ENCODE data around the gene TRAK1. TPM values are rescaled to one million over a fixed set of nuclear protein-coding genes. Genes with fewer than 3 reads are reported as not detected.

TRAK1 gene
- total and polyA plus RNA-seq, 10 of the 15 experiments (the other 5 are each of a cell fraction or from before 2014, with no cell fraction given) = 6.6 to 46.2 (median 23.7) TPM

DNA sequence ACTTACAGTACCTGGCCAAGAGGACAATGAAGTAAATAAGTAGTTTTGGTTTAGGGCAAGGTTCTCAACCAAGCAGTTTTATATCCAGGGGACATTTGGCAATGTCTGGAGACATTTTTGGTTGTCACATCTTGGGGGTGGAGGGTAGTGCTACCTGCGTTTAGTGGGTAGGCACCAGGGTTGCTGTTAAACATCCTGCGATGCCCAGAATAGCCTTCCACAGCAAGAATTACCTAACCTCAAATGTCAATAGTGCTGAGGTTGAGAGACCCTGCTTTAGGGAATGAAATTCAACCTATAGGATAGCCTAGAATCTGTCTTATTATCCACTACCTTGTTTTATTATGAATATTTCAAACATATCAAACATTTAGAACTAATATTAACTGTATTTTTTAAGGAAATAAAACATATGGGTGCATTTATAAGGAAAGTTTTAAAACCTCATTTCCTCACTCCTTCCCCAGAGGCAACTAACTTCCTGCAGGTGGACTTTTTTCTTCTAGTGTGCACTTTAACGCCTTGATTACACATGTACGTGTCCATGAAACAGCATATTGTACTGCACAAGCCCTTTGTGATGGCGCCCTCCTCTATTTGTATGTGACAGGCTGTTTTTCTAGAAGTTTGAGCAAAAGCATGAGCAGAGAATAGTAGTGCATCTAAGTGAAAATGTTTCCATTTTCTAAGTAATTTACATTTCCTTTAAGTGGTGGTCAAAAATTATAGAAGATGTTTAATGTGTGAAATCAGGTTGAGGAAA lies 57.1 kb downstream of the TRAK1 start:
- no peak overlapping the region for H3K27ac ChIP-seq (ENCODE audit: control insufficient read depth, insufficient read depth)
- ChIA-PET POLR2A (no interaction called here), RAD21 (ENCODE audit: unreplicated experiment) (no interaction called here), SMC1A (ENCODE audit: uncharacterized antibody, unreplicated experiment) (no interaction called here), CTCF (interaction anchor here (0.6 kb wide), 1 partner anchor 81 kb away, joined by 5 read pairs; no protein-coding TSS in a partner anchor)
- no TSS peak for BruUV-seq (replicated peaks)
- ATAC-seq (no peak), FAIRE-seq (no peak), DNase-seq (ENCODE audit: low read depth, low spot score) (no peak)
- H3K79me2 ChIP-seq (ENCODE audit: control insufficient read depth, insufficient read depth, low read length) = peaks cover 14% of the 10 kb centered on the region
- H3K9me3 ChIP-seq (replicated peaks; ENCODE audit: control insufficient read depth, insufficient read depth, low read length) = no peaks in the 10 kb centered on the region
- TF ChIP-seq, protein P1, sequence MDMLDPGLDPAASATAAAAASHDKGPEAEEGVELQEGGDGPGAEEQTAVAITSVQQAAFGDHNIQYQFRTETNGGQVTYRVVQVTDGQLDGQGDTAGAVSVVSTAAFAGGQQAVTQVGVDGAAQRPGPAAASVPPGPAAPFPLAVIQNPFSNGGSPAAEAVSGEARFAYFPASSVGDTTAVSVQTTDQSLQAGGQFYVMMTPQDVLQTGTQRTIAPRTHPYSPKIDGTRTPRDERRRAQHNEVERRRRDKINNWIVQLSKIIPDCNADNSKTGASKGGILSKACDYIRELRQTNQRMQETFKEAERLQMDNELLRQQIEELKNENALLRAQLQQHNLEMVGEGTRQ (IDR thresholded peaks at IDR 0.05; ENCODE audit: borderline replicate concordance, low read depth, low read length) = no peak
- H3K27me3 ChIP-seq (replicated peaks in 1 of 2; ENCODE audit: control insufficient read depth in 2 of 2, insufficient read depth in 2 of 2, low read length in 1 of 2) = no peaks in the 10 kb centered on the region
- H3K4me2 ChIP-seq (ENCODE audit: control insufficient read depth, insufficient read depth) = no peak overlapping the region
- 54% methylated on average over 5 of the region's 5 CpGs for WGBS (ENCODE audit: insufficient coverage, insufficient replicate concordance, low lambda C conversion rate, missing lambda C conversion rate)
- intact Hi-C loops (cut with micrococcal nuclease; ENCODE audit: unreplicated experiment) (no loop called here), in situ Hi-C loops (cut with MboI) (no loop called here)
- no peak overlapping the region for H3K4me3 ChIP-seq
- H3K9ac ChIP-seq (ENCODE audit: control insufficient read depth, insufficient read depth, low read length) = no peak overlapping the region
- peaks cover 0 to 3% of the 10 kb centered on the region in 2 experiments; a peak in 1 of 4 replicates for H3K36me3 ChIP-seq (ENCODE audit: control insufficient read depth in 2 of 2, insufficient read depth in 2 of 2, low read length in 1 of 2)
- H2AFZ ChIP-seq (ENCODE audit: control insufficient read depth, low read depth, low read length) = no peak overlapping the region
- no peaks in the 10 kb centered on the region for H4K20me1 ChIP-seq (ENCODE audit: control insufficient read depth, insufficient read depth)
- peaks cover 4% of the 10 kb centered on the region; the same call in 1 of the 2 replicates for H3K4me1 ChIP-seq (ENCODE audit: control insufficient read depth, insufficient read depth, low read length)

DNA sequence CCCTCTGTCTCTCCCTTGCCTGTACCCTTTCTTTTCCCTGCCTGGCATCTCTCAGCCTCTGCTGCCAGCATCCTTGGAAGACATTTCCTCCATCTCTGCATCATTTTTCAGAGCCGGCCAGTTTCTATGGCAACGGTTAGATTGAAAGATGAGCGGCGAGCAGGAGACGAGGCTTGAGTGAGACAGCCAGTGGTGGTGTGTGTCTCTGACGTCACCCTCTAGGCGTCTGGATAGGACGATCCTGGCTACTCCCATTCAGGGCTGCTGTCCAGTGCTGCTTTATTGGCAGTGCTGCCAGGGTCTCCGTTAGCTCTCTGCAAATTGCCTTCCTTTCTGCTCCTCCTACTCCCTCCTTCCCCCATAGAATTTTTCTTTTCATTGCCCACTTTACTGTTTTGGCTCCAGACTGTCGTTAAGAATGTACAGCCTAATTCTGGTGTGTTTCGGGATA lies 57.9 kb downstream of the TRAK1 start:
- ATAC-seq (no peak), DNase-seq (ENCODE audit: low read depth, low spot score) (no peak), FAIRE-seq (no peak)
- Histone ChIP-seq H3K4me2 (ENCODE audit: control insufficient read depth, insufficient read depth) (no peak overlapping the region), H3K27ac (ENCODE audit: control insufficient read depth, insufficient read depth) (no peak overlapping the region), H3K4me1 (ENCODE audit: control insufficient read depth, insufficient read depth, low read length) (peaks cover 4% of the 10 kb centered on the region; the same call in 1 of the 2 replicates), H3K9ac (ENCODE audit: control insufficient read depth, insufficient read depth, low read length) (no peak overlapping the region), H3K4me3 (no peak overlapping the region), H2AFZ (ENCODE audit: control insufficient read depth, low read depth, low read length) (no peak overlapping the region), H4K20me1 (ENCODE audit: control insufficient read depth, insufficient read depth) (no peaks in the 10 kb centered on the region), H3K9me3 (replicated peaks; ENCODE audit: control insufficient read depth, insufficient read depth, low read length) (no peaks in the 10 kb centered on the region), H3K27me3 (replicated peaks in 1 of 2; ENCODE audit: control insufficient read depth in 2 of 2, insufficient read depth in 2 of 2, low read length in 1 of 2) (no peaks in the 10 kb centered on the region), H3K36me3 (ENCODE audit: control insufficient read depth in 2 of 2, insufficient read depth in 2 of 2, low read length in 1 of 2) (peaks cover 0 to 3% of the 10 kb centered on the region in 2 experiments; a peak in 1 of 4 replicates), H3K79me2 (ENCODE audit: control insufficient read depth, insufficient read depth, low read length) (peaks cover 11% of the 10 kb centered on the region)
- intact Hi-C loops (cut with micrococcal nuclease; ENCODE audit: unreplicated experiment) (no loop called here), in situ Hi-C loops (cut with MboI) (no loop called here)
- ChIA-PET CTCF (interaction anchor here (0.6 kb wide), 1 partner anchor 82 kb away, joined by 5 read pairs; no protein-coding TSS in a partner anchor), POLR2A (no interaction called here), SMC1A (ENCODE audit: uncharacterized antibody, unreplicated experiment) (no interaction called here), RAD21 (ENCODE audit: unreplicated experiment) (no interaction called here)
- BruUV-seq (replicated peaks) = no TSS peak
- WGBS (ENCODE audit: insufficient coverage, insufficient replicate concordance, low lambda C conversion rate, missing lambda C conversion rate) = 98% methylated on average over 11 of the region's 11 CpGs
- TF ChIP-seq, protein P2, sequence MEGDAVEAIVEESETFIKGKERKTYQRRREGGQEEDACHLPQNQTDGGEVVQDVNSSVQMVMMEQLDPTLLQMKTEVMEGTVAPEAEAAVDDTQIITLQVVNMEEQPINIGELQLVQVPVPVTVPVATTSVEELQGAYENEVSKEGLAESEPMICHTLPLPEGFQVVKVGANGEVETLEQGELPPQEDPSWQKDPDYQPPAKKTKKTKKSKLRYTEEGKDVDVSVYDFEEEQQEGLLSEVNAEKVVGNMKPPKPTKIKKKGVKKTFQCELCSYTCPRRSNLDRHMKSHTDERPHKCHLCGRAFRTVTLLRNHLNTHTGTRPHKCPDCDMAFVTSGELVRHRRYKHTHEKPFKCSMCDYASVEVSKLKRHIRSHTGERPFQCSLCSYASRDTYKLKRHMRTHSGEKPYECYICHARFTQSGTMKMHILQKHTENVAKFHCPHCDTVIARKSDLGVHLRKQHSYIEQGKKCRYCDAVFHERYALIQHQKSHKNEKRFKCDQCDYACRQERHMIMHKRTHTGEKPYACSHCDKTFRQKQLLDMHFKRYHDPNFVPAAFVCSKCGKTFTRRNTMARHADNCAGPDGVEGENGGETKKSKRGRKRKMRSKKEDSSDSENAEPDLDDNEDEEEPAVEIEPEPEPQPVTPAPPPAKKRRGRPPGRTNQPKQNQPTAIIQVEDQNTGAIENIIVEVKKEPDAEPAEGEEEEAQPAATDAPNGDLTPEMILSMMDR (IDR thresholded peaks at IDR 0.05 in 2 of 3, conservative IDR thresholded peaks at IDR 0.05 in 1 of 3; ENCODE audit: control insufficient read depth in 2 of 3, extremely low read depth in 1 of 3, insufficient read depth in 1 of 3, low read depth in 3 of 3, low read length in 3 of 3) = no peak
- TF ChIP-seq HDGF (IDR thresholded peaks at IDR 0.05) (no peak), ZBED1 (IDR thresholded peaks at IDR 0.05; ENCODE audit: borderline replicate concordance) (no peak), BCL11A (IDR thresholded peaks at IDR 0.05; ENCODE audit: low read depth, low read length) (no peak), YY1 (IDR thresholded peaks at IDR 0.05; ENCODE audit: low read depth, low read length) (no peak), RELA (IDR thresholded peaks at IDR 0.05; ENCODE audit: borderline replicate concordance, partially characterized antibody) (no peak), CEBPB (IDR thresholded peaks at IDR 0.05; ENCODE audit: borderline replicate concordance in 1 of 2, low read depth in 2 of 2, low read length in 2 of 2) (no peak), BMI1 (IDR thresholded peaks at IDR 0.05; ENCODE audit: borderline replicate concordance) (no peak)
- TF ChIP-seq, protein P3, sequence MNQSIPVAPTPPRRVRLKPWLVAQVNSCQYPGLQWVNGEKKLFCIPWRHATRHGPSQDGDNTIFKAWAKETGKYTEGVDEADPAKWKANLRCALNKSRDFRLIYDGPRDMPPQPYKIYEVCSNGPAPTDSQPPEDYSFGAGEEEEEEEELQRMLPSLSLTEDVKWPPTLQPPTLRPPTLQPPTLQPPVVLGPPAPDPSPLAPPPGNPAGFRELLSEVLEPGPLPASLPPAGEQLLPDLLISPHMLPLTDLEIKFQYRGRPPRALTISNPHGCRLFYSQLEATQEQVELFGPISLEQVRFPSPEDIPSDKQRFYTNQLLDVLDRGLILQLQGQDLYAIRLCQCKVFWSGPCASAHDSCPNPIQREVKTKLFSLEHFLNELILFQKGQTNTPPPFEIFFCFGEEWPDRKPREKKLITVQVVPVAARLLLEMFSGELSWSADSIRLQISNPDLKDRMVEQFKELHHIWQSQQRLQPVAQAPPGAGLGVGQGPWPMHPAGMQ (IDR thresholded peaks at IDR 0.05; ENCODE audit: borderline replicate concordance) = no peak
- TF ChIP-seq, protein P4, sequence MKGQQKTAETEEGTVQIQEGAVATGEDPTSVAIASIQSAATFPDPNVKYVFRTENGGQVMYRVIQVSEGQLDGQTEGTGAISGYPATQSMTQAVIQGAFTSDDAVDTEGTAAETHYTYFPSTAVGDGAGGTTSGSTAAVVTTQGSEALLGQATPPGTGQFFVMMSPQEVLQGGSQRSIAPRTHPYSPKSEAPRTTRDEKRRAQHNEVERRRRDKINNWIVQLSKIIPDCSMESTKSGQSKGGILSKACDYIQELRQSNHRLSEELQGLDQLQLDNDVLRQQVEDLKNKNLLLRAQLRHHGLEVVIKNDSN (IDR thresholded peaks at IDR 0.05; ENCODE audit: borderline replicate concordance, extremely low read length, insufficient read depth, low read depth, low read length) = no peak

Measured in GM12878 (cell line).